Memory B cell (primary cell): Measurements from ENCODE around the gene ZP2.
"Not testable (repeated sequence)": the region's sequence is repeated elsewhere in the genome, so short reads cannot be mapped to it uniquely, and the experiment has no call there.

Experiments
- ATAC-seq: fragments of 150-1000 bp; cut with Tn5 transposase; 2 replicates; pipeline ENCODE4 v1.10.0; 2021; ENCODE audit warnings: low read depth, mild to moderate bottlenecking, moderate library complexity
- DNase-seq, 2 donors: peaks; one replicate each; pipeline ENCODE4 v3.0.0; 2022; ENCODE audit warnings: low spot score in 2 of 2
- H3K27ac Mint-ChIP-seq: one replicate; pipeline ENCODE4 v1.8.0; 2022; ENCODE audit warnings: mild to moderate bottlenecking, moderate library complexity, mixed read lengths
- H3K27me3 Mint-ChIP-seq: one replicate; pipeline ENCODE4 v1.8.0; 2022; ENCODE audit warnings: mixed read lengths
- H3K36me3 Mint-ChIP-seq: one replicate; pipeline ENCODE4 v1.8.0; 2022; ENCODE audit warnings: mild to moderate bottlenecking, mixed read lengths
- H3K4me1 Mint-ChIP-seq: one replicate; pipeline ENCODE4 v1.8.0; 2022; ENCODE audit warnings: mixed read lengths
- H3K4me3 Mint-ChIP-seq: one replicate; pipeline ENCODE4 v1.8.0; 2022; ENCODE audit warnings: mild to moderate bottlenecking, moderate library complexity, mixed read lengths
- H3K9me3 Mint-ChIP-seq: one replicate; pipeline ENCODE4 v1.8.0; 2022; ENCODE audit warnings: mixed read lengths

ZP2 gene

DNA sequence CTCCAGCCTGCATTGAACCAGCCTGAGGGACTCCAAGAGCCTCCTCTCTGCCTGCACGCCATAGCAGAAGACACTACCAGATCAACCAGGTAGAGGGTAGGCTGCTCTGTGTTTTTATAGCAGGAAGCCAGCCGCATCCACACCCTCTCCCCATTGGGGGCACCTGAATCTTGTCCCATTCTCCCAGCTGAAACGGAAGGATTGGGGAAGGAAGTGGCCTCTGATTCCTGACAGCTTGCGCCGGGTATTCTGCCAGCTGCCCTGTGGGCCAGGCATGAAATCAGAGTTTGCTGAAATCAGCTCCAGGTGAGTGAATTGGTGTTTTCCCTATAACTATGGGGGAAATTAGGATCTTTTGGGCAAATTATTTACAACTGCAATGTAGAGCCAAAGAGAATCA is at the start of gene ZP2:
Gene ZP2, minus strand, starts transcription at position 89 of the 400 bp plus-strand sequence. Its CDS starts 27 bp downstream, at position 62.
- DNase-seq (no peak), ATAC-seq (no peak)
- Mint-ChIP-seq H3K27me3 (peaks cover 5% of the 10 kb centered on the region), H3K4me1 (no peaks in the 10 kb centered on the region), H3K27ac (no peak within 1 kb of the TSS), H3K36me3 (no peaks in the 10 kb centered on the region), H3K4me3 (no peak within 1 kb of the TSS), H3K9me3 (no peaks in the 10 kb centered on the region)

DNA sequence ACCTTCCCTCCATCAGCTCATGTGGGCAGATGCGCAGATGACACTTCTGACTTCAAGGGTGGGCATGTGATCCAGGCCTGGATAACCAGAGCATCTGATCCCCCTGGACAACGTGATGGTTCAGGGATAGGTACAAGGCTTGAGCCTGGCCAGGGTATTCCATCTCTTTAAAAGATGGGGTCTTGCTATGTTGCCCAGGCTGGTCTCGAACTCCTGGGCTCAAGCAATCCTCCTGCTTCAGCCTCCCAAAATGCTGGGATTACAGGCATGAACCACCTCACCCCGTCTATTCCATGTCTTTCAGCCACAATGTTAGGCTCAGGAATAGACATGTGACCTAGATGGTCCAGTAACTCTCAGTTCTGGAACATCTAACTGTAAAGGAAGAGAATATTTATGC is 45.9 kb upstream of the ZP2 start:
- DNase-seq (no peak), ATAC-seq (no peak)
- no peak overlapping the region for H3K4me3 Mint-ChIP-seq
- no peaks in the 10 kb centered on the region for H3K4me1 Mint-ChIP-seq
- H3K27ac Mint-ChIP-seq, result no peak overlapping the region
- H3K27me3 Mint-ChIP-seq, result peaks cover 6% of the 10 kb centered on the region
- H3K9me3 Mint-ChIP-seq, result no peaks in the 10 kb centered on the region
- no peaks in the 10 kb centered on the region for H3K36me3 Mint-ChIP-seq

DNA sequence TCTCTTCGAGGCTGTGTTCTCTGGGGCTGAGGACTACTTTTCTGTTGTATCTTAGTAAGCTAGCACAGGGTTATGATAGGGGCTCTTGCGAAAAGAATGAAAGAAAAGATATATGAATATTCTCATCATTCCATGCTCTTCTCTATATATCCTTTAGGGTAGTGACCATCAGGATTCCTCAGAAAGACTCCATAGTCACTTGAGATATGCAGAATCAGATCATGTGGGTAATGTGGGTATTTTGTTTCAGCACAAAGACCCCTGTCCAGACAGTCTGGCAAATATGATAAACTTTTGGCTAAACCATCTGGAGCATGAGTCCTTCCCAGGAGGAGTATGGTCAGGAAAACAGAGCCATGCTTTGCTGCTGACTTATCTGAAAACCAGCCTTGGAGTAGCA is 45.3 kb upstream of the ZP2 start:
- Mint-ChIP-seq H3K27ac (no peak overlapping the region), H3K4me1 (no peaks in the 10 kb centered on the region), H3K27me3 (peaks cover 6% of the 10 kb centered on the region), H3K36me3 (no peaks in the 10 kb centered on the region), H3K9me3 (no peaks in the 10 kb centered on the region), H3K4me3 (no peak overlapping the region)
- no peak for DNase-seq
- no peak for ATAC-seq

DNA sequence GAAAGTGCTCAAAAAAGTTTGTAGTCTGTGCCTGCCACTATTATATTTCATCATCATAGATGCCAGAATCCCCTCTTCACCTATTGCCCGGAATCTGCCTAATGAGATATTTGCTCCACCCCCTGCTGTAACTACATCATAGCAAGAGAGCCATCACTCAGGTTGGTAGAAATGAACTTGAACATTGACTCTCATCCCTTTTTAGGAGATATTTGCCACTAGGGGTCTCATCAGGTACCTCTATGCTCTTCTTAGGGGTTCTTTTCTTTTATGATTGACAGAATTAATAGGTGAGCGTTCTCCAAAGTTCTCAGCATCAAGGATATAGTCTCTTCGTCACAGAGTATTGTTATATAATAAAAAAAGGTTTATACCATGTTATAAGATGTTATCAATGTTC is 42.1 kb upstream of the ZP2 start:
- Mint-ChIP-seq H3K4me3 (no peak overlapping the region), H3K9me3 (no peaks in the 10 kb centered on the region), H3K36me3 (peaks cover 2% of the 10 kb centered on the region), H3K27ac (no peak overlapping the region), H3K27me3 (peaks cover 14% of the 10 kb centered on the region), H3K4me1 (peaks cover 11% of the 10 kb centered on the region)
- DNase-seq (no peak), ATAC-seq (peak; percentile 29)

- H3K27me3 Mint-ChIP-seq, result peaks cover 13% of the 10 kb centered on the region
- ATAC-seq, result peak; percentile 53
- H3K9me3 Mint-ChIP-seq, result no peaks in the 10 kb centered on the region
- peaks cover 2% of the 10 kb centered on the region for H3K36me3 Mint-ChIP-seq
- H3K4me3 Mint-ChIP-seq, result no peak overlapping the region
- H3K4me1 Mint-ChIP-seq, result peaks cover 11% of the 10 kb centered on the region
- DNase-seq, result no peak
- no peak overlapping the region for H3K27ac Mint-ChIP-seq
These were observed 38.9 kb upstream of the ZP2 start for GRCh38 chr16:21250072-21250923.

GRCh38 chr16:21248179-21248578 is 36.8 kb upstream of the ZP2 start:
- H3K27ac Mint-ChIP-seq, H3K36me3 Mint-ChIP-seq, H3K4me3 Mint-ChIP-seq, DNase-seq, ATAC-seq, H3K9me3 Mint-ChIP-seq: not testable (repeated sequence)
- H3K27me3 Mint-ChIP-seq, result peaks cover 11% of the 10 kb centered on the region
- peaks cover 11% of the 10 kb centered on the region for H3K4me1 Mint-ChIP-seq

GRCh38 chr16:21244518-21245215 is 33.3 kb upstream of the ZP2 start:
- ATAC-seq, result no peak
- DNase-seq, result no peak
- Mint-ChIP-seq H3K36me3 (no peaks in the 10 kb centered on the region), H3K27ac (no peak overlapping the region), H3K4me1 (peaks cover 1% of the 10 kb centered on the region), H3K4me3 (no peak overlapping the region), H3K9me3 (no peaks in the 10 kb centered on the region), H3K27me3 (peaks cover 2% of the 10 kb centered on the region)

DNA sequence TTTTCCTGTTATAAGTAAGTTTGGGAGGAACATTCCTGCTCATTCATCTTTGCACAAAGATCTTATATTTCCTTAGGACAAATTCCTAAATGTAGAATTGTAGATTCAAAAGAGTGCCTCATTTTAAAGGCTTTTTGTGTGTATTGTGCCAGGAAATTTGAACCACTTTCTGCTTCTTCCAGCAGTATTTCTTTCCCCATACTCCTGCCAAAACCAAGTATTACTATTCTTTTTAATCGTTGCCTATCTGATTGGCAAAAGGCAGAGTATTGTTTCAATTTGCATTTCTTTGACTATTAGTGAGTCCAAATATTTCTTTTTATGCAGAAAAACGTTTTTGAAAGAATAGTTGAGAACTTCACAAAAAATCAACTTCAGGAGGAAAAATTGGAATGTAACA is 31.4 kb upstream of the ZP2 start:
- no peak for ATAC-seq
- Mint-ChIP-seq H3K36me3 (no peaks in the 10 kb centered on the region), H3K9me3 (no peaks in the 10 kb centered on the region), H3K27ac (no peak overlapping the region), H3K4me1 (no peaks in the 10 kb centered on the region), H3K27me3 (no peaks in the 10 kb centered on the region), H3K4me3 (no peak overlapping the region)
- no peak for DNase-seq

DNA sequence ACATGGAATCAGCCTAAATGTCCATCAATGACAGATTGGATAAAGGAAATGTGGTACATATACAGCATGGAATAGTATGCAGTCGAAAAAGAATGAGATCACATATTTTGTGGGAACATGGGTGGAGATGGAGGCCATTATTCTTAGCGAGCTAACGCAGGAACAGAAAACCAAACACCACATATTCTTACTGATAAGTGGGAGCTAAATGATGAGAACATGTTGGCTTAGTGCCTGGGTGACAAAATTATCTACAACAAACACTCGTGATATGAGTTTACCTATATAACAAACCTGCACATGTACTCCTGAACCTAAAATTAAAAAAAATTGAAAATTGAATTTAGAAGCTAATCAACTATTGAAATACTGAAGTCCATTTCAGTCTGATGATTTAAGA is 28.3 kb upstream of the ZP2 start:
- no peaks in the 10 kb centered on the region for H3K36me3 Mint-ChIP-seq
- no peak for ATAC-seq
- H3K27ac Mint-ChIP-seq, result no peak overlapping the region
- DNase-seq, result no peak
- no peaks in the 10 kb centered on the region for H3K9me3 Mint-ChIP-seq
- H3K4me3 Mint-ChIP-seq, result no peak overlapping the region
- H3K4me1 Mint-ChIP-seq, result no peaks in the 10 kb centered on the region
- H3K27me3 Mint-ChIP-seq, result peaks cover 3% of the 10 kb centered on the region

GRCh38 chr16:21236831-21237230 is 25.5 kb upstream of the ZP2 start:
- no peak overlapping the region for H3K4me3 Mint-ChIP-seq
- ATAC-seq (no peak), DNase-seq (no peak)
- peaks cover 10% of the 10 kb centered on the region for H3K27me3 Mint-ChIP-seq
- H3K4me1 Mint-ChIP-seq, result no peaks in the 10 kb centered on the region
- H3K9me3 Mint-ChIP-seq, result no peaks in the 10 kb centered on the region
- no peak overlapping the region for H3K27ac Mint-ChIP-seq
- no peaks in the 10 kb centered on the region for H3K36me3 Mint-ChIP-seq

GRCh38 chr16:21235199-21235585 is 23.8 kb upstream of the ZP2 start:
- Mint-ChIP-seq H3K27me3 (peaks cover 10% of the 10 kb centered on the region), H3K36me3 (no peaks in the 10 kb centered on the region), H3K4me3 (no peak overlapping the region), H3K27ac (no peak overlapping the region), H3K4me1 (no peaks in the 10 kb centered on the region), H3K9me3 (no peaks in the 10 kb centered on the region)
- DNase-seq (no peak), ATAC-seq (no peak)

DNA sequence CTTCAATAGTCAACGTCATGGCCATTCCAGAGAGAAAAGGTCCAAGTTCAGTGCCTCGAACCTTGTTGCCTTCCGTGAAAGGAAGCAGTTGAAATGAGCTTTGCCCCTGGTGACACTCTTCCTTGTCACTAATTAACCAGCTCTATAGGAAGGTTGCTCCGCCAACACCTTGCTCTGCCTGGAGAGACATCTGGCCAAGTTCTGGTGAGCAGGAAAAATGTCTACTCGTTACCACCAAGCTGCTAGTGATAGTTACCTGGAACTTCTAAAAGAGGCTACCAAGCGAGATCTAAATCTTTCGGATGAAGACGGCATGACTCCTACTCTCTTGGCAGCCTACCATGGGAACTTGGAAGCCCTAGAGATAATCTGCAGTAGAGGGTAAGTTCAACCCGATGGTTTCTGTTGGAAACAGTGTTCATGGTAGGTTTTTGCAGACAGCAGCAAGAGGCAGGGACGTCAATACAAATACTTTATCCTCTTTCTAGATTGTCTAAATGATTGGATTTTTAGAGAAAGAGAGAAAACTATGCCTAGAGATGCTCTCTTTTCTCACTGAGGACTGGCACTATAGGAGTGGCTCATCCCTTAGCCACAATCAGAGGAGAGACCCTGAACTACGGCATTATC is 22.3 kb upstream of the ZP2 start, which contains the start of gene ANKS4B:
Gene ANKS4B, plus strand, starts transcription at position 179 of the 630 bp plus-strand sequence. Its CDS starts 39 bp downstream, at position 218.
- Mint-ChIP-seq H3K27me3 (peaks cover 16% of the 10 kb centered on the region), H3K36me3 (no peaks in the 10 kb centered on the region), H3K27ac (no peak within 1 kb of the TSS), H3K4me3 (no peak within 1 kb of the TSS), H3K4me1 (no peaks in the 10 kb centered on the region), H3K9me3 (no peaks in the 10 kb centered on the region)
- no peak for DNase-seq
- no peak for ATAC-seq

DNA sequence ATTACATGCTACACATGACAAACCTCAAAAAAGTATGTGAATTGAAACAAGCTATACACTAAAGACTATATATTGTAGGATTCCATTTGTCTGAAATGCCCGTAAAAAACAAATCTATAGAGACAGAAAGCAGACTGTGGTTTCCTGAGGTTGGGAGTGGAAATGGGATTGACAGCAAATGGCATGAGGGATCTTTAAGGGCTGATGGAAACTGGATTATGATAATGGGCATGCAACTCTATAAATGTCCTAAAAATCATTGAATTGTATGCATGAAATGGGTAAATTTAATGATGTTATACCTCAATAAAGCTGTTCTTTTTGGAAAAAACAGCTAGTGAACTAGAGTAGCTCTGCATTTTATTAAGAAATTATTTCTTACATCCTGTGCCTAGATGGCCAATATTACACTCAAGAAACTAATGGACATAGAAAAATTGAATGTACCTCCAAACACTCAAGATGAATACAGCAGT is 21.7 kb upstream of the ZP2 start:
- Mint-ChIP-seq H3K4me1 (no peaks in the 10 kb centered on the region), H3K27me3 (peaks cover 17% of the 10 kb centered on the region), H3K9me3 (no peaks in the 10 kb centered on the region)

DNA sequence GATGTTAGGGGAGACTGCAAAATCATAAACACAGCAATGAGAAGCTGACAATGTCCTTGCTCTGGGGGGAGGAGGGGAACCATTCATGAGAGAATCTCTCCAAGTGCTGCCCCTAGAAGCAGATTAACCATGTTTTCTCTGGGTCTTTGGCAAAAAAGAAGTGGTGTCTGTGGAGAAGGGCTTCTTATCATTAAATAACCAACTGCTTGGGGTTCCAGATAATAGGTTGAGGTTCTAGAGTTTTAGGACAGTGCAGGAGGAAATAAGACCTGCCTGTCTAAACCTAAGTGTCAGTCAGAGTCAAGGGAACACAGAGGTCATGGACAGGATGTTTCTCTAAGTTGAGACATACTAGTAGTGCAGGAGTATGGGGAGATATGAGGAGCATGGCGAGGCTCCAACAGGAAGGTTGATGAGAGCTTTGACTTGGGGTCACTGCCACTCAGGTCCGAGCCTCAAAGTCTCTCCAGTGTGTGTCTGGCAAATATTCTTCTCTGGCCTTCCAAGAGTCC is 17.0 kb upstream of the ZP2 start:
- peaks cover 3% of the 10 kb centered on the region for H3K4me1 Mint-ChIP-seq

More for the DNA sequence above, 21.7 kb upstream of the ZP2 start:
- Mint-ChIP-seq H3K36me3 (no peaks in the 10 kb centered on the region), H3K4me3 (no peak overlapping the region), H3K27ac (no peak overlapping the region)
- no peak for ATAC-seq
- no peak for DNase-seq

More for the DNA sequence above, 17.0 kb upstream of the ZP2 start:
- no peak for ATAC-seq
- no peak for DNase-seq
- Mint-ChIP-seq H3K36me3 (no peaks in the 10 kb centered on the region), H3K4me3 (no peak overlapping the region), H3K27ac (no peak overlapping the region), H3K27me3 (peaks cover 14% of the 10 kb centered on the region), H3K9me3 (no peaks in the 10 kb centered on the region)
